Measurements from ENCODE around the gene PSMA6.

DNA sequence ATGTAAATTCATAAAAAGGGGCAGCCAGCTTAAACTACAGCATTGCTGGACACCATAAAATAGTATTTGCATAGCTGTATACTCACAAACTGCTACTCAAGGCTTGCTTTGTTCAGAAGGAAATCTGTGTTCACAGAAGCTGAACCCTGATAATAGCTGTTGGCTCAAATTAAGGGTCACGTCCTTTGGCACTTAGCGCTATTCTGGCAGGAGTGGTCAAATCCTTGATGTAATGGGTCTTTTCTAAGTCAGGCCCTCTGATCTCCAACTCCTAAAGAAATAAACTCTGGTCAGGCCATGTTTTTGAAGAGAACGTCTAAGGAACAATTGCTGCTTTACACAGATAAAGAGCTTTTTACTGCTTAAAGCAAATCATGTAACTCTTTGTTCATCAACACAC is 12.8 kb upstream of the PSMA6 start:
- TF ChIP-seq, protein P1, sequence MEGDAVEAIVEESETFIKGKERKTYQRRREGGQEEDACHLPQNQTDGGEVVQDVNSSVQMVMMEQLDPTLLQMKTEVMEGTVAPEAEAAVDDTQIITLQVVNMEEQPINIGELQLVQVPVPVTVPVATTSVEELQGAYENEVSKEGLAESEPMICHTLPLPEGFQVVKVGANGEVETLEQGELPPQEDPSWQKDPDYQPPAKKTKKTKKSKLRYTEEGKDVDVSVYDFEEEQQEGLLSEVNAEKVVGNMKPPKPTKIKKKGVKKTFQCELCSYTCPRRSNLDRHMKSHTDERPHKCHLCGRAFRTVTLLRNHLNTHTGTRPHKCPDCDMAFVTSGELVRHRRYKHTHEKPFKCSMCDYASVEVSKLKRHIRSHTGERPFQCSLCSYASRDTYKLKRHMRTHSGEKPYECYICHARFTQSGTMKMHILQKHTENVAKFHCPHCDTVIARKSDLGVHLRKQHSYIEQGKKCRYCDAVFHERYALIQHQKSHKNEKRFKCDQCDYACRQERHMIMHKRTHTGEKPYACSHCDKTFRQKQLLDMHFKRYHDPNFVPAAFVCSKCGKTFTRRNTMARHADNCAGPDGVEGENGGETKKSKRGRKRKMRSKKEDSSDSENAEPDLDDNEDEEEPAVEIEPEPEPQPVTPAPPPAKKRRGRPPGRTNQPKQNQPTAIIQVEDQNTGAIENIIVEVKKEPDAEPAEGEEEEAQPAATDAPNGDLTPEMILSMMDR (optimal IDR thresholded peaks at IDR 0.05 in 1 of 3, IDR thresholded peaks at IDR 0.05 in 1 of 3, conservative IDR thresholded peaks at IDR 0.05 in 1 of 3; ENCODE audit: extremely low read depth in 1 of 3, insufficient read depth in 2 of 3, low read length in 3 of 3): no peak
- TF ChIP-seq EZH2 (IDR thresholded peaks at IDR 0.05; ENCODE audit: low read length): no peak
